NCI-H748 (cell line): ENCODE results near the gene HAGHL.
A peak's percentile ranks its signal among the peaks of the same experiment; 100 is the strongest.

ENCODE experiments used
- DNase-seq: peaks from one replicate; lab custom pipeline; 2025; ENCODE audit not compliant: unreplicated experiment; lab: John Stamatoyannopoulos, UW

The HAGHL gene

DNA sequence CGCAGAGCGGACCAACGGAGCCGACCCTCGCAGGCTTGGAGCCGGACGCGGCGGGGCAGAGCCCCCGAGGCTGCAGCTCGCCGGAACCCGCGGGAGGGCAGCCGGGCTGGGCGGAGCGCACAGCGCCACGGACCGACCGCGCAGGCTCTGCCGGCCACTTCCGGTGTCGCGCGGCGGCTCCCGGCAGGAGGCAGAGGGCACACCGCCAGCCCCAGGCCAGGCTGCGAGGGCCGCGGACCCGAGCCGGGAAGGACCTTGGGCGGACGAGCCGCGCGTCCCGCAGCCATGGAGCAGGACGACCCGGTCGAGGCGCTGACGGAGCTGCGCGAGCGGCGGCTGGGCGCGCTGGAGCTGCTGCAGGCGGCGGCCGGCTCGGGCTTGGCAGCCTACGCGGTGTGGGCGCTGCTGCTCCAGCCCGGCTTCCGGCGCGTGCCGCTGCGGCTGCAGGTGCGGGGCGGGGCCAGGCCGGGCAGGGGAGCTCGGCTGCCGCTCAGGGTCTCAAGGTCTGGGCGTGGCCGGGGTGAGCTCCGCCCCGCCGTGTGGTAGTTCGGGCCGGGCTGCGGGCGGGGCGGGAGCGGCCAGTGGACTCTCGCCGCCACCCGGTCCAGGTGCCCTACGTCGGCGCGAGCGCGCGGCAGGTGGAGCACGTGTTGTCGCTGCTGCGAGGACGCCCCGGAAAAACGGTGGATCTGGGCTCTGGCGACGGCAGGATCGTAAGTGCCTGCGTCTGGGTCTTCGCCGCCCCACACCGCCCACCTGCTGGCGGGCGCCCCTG lies 5.7 kb upstream of the HAGHL start, which contains the start of gene ANTKMT:
TSS of gene ANTKMT (plus strand) at position 157 of the 775 bp plus-strand sequence. CDS start at position 286, 129 bp downstream.
- peak; percentile 91 for DNase-seq

DNA sequence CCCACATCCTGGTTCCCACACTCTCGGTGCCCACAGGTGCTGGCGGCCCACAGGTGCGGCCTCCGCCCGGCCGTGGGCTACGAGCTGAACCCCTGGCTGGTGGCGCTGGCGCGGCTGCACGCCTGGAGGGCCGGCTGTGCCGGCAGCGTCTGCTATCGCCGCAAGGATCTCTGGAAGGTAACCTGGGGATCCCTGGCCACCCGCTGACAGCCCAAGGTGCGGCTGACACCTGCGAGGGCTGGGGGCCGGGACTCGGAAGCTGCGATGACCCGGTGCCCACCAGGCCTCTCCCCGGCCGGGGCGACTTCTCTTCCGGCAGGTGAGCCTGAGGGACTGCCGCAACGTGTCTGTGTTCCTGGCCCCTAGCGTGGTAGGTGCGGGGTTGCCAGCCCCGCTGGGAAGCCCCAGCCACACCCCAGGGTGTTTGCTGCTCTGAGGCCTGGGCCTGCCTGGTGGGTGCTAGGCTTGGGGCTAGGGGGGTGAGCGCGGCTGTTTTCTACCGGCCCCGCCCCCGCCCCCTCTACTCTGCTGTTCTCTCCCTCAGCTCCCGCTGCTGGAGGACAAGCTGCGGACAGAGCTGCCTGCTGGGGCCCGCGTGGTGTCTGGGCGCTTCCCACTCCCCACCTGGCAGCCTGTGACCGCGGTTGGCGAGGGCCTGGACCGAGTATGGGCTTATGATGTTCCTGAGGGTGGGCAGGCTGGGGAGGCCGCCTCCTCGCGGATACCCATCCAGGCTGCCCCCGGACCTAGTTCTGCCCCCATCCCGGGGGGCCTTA lies 5.0 kb upstream of the HAGHL start:
- DNase-seq = peak; percentile 23

DNA sequence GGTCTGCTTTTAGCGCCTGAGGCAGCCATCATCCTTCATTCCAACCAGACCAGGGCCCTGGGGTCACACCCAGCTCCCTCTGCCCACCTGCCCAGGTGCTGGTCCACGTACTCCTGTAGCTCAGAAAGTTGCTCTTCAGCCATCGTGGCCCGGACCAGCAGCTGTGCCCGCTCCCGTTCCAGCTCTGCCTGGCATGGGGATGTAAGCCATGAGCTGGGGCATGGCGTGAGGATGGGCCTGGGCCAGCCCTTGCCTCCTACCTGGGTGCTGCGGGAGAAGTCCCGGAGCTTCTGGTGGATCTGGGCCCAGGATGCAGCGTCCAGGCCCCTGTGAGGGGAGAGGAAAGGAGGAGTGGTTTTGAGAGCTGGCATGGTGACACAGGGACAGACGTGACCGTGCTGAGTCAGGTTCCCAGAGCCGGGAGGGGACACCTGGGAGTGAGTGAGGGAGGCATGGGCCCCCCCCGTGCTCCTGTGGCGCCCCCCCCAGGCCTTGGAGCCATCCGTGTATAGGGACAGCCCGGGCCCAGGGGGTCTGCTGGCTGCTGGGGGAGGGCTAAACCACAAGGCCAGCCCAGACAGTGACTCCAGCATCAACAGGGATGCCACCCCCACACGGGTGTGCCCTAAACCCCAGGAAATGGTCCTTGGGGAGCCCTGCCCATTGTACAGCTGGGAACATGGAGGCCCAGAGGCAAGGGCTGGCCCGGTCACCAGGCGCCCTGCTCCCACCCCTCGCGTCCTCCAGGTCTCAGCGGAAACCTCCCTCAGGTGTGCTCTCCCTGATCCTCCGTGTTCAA lies 3.9 kb upstream of the HAGHL start:
- no peak for DNase-seq

DNA sequence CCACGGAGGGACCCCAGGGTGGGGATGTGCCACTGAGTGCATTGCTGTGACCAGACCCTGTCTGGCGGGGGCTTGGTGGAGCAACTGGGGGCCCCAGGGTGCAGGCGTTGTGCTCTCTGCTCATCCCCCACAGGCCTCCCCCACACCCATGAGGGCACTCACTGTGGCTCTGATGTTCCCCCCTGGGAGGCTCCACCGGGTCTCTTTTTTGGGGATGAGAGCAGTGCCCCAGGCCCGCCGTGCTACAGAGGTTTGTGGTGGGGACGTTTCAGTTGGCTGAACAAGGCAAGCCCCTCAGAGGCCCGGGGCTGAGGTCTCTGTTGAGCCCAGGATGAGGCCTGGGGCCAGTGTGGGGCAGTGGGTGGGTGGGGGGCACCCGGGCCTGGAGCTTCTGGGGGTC lies 3.2 kb upstream of the HAGHL start:
- no peak for DNase-seq

DNA sequence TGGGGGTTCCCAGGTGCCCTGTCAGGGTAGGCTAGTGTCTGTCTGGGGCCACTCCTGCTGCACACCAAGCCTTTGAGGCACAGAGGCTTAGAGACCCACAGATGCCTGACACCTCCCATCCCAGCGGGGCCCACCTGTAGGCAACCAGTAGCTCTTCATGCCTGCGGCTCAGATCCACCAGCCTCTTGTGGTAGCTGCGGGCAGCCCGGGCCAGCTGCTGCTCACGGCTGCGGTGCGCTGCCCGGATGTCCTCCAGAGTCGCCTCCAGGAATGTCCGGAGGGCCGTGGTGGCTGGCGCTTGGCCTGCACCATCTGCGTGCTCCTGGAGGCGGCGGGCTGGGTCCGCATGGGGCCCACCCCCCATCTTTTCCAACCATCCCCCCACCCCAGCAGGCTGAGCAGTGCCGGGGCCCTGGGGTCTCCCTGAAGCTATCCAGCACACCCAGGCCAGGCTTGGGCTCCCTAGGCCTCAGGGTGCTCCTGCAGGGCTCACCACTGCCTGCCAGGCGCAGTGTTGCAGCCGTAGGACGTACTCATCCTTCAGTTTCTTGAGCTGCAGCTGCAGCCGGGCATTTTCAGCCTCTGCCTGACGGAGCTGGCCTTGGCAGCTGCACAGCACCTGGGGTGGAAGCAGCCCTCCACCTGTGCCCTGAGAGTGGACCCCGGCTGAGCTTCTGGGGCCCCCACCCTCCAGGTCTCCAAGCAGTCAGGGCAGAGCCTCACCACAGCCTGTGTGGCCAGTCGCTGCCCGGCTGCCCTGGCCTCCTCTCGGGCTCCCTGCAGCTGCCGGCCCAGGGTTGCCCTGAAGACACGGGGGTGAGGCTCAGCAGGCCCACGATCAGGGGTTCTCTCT lies 2.5 kb upstream of the HAGHL start:
- no peak for DNase-seq

DNA sequence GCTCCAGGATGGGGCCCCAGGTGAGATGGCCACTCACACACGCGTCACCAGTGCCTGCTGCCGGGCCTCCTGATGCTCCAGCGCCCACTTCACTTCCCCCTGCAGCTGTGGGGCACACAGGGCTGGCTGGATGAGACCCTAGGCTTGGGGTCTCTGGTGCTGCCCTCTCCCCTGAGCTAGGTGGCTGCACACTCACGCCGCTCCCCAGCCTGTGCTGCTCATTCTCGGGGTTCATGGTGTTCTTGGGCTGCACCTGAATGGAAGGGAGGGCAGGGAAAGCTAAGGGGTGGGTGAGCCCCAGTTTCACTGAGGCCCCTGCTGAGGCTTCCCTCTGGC lies 1.9 kb upstream of the HAGHL start:
- DNase-seq = no peak

DNA sequence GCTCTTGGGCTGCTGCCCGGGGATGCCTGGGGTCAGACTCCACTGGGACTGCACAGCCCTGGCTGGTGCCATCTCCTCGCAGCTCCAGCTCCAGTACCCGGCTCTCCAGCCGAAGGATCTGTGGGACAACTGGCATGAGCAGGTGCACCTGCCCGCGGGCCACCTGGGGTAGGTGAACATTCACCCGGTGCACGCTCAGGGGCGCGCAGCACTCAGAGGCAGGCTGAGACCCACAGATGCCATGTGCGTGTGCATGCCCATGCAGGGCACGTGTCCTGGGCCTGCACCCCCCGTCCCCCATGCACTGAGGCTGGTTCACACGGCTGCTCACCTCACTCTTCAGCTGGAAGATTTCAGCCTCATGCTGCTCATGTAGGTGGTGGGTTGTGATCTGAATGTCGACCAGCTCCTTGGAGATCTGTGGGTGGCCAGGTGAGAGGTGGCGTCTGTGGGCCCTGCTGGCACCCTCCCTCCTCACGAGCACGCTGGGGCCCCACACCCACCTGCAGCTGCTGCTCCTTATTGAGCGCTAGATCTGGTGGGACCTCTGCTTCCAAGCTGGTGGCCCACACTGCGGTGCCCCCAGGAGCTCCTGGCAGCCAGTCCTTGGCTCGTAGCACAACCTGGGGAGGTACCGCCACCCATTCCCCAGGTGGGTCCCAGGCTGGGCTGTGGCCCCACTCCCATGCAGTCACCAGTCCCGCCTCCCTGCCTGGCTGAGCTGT lies 1.3 kb upstream of the HAGHL start:
- no peak for DNase-seq

DNA sequence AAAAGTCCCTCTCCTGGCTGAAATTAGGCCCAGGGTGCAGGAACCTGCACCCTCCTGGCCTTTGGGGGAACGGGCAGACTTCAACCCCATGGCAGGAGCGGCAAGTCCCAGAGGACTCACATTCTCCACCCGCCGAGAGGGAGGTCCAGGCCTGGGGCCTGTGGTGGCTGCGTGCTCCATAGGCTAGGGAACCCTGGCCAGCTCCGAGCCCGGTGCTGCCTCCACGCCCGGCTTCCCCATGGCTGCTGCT lies 793 bp upstream of the HAGHL start:
- DNase-seq = no peak

DNA sequence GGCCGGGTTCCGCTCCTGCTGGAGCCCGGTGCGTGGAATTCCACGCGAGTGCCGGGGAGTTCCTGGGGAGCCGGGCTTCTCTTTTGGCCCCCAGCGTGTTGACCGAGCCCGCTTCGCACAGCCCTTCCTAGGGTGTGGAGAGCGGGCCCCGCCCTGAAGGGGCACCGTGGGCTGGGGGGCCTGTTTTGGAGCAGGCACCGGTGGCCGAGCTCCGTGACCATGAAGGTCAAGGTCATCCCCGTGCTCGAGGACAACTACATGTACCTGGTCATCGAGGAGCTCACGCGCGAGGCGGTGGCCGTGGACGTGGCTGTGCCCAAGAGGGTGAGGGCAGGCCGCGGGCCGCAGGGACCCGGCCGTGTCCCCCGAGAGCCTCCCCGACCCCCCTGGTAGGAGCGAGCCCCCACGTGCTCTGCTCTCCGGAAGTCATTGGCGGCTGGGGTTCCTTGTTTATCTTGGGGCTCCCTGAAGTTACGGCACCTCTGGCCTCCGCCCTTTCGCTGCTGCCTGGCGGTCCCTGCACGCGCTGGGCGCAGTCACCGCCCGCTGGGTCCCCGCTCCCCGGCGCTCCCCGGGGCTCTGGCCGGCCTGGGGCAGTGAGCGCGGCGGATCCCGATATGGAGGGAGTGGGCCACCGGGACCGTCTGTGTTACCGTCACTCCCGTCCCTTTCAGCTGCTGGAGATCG lies 528 bp downstream of the HAGHL start:
- no peak for DNase-seq

DNA sequence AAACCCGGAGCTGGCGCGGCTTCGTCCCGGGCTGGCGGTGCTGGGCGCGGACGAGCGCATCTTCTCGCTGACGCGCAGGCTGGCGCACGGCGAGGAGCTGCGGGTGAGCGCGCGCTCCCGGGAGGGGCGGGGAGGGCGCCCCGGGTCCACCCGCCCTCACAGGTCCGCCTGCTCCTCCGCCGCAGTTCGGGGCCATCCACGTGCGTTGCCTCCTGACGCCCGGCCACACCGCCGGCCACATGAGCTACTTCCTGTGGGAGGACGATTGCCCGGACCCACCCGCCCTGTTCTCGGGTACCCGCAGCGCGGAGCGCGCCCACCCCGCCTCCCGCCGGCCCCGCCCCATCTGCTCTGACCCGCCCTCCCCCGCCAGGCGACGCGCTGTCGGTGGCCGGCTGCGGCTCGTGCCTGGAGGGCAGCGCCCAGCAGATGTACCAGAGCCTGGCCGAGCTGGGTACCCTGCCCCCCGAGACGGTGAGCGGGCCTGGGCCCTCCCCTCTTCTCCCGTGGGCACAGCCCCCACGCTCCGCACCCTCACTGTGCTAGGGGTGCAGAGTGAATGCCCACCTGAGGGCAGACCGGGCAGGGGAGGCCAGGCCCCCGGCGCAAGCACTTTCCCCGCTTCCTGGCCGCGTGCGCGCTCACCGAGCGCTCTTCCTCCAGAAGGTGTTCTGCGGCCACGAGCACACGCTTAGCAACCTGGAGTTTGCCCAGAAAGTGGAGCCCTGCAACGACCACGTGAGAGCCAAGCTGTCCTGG lies 1.4 kb downstream of the HAGHL start:
- DNase-seq = peak; percentile 81

DNA sequence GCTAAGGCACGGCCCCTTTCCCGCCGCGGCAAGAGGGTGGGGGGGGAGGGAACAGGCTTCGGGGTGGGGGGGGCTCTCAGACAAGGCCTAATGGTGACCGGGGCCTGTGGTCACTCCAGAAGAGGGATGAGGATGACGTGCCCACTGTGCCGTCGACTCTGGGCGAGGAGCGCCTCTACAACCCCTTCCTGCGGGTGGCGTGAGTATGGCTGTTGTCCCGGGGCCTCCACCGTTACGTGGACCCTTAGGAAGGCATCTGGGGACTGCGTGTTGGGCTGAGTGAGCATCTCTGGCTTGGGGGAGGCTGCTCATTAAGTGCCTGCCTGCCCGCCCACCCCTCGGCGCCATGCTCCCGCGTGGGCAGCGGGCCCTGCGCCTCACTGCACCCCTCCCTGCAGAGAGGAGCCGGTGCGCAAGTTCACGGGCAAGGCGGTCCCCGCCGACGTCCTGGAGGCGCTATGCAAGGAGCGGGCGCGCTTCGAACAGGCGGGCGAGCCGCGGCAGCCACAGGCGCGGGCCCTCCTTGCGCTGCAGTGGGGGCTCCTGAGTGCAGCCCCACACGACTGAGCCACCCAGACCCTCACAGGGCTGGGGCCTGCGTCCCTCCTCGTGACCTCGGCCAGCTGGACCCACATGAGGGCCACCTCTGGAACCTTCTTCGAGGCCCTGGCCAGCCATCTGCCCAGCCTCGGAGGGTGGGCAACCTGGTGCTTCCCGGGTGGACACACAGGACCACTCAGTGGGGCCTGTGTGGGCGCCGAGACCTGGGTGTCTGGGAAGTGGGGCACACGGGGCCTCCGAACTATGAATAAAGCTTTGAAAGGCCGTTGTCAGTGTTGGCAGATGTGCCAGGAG lies 2.2 kb downstream of the HAGHL start:
- DNase-seq = no peak

DNA sequence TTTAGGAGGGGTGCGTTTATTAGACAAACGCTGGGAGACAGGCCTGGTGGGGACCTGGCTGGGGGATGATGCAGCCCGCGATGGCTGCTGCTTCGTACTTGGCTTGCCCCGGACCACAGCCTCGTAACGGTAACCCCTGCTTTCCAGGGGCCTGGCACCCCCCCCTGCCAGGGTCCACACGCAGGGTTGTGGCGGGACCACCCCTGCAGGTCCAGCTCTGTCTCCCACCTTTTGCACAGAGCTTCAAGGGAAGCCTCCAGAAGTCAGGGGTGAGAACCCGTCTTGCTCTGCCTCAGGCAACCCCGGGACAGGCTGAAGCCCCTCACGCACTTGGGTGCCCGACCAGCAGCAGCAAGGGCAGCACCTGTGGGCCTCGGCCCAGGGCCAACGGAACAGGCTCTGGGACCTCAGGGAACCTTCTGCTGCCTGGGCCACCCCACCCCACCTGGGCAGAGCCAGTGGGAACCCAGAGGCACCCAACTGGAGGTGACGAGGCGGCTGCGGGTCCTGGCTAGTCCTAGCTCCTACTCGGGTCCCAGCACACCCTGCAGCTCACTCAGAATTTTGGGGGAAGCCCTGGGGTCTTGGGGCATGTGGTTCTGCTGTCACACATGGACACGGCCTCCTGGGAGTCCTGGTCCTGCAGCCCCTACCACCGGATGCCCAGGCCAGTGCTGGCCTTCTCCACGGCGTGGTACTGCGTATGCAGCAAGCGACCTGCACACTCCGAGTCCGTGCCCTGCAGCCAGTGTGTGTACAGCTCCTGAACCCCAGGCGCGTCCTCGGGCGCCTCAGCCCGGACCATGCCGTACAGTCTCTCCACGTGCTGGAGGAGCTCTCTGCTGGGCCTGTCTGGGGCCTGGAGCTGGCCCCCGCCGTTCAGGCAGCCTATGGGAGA lies 3.1 kb downstream of the HAGHL start:
- DNase-seq = no peak

DNA sequence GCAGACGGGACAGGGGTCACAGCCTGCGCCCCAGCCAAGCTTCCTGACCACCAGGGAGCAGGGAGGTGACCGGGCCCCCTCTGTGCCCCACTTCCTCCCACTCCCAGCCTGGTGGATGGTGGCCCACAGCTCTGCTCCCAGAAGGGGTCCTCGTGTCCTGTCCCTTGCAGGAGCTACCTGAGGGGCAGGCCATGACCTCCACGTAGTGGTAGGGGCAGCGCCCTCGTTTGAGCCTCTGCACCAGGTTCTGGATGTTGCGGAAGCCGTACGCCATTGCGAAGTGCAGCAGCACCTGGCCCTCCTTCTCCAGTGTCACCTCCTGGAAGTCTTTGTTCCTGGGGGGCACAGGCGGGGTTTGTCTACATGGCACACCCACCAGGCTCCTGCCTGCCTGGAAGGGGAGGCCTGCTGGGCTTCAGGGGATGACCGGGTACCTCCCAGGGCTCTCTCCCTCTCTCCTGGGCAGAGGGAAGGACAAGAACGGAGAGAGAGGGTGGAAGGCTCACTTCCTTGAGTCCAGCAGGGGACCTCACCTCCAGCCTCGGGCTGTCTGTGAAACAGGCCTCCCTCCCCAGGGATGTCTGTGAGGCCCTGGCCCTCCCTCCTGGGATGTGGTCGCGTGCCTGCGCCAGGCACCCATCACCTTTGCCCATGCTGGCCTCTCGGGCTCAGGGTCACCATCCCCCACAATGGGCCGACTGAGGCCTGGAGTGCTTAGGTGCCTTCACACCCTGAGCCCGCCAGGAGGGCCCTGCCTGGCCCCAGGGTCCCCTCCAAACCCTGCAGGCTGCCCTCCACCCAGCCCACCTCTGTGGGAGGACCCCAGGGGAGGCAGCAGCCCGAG lies 4.0 kb downstream of the HAGHL start:
- no peak for DNase-seq

DNA sequence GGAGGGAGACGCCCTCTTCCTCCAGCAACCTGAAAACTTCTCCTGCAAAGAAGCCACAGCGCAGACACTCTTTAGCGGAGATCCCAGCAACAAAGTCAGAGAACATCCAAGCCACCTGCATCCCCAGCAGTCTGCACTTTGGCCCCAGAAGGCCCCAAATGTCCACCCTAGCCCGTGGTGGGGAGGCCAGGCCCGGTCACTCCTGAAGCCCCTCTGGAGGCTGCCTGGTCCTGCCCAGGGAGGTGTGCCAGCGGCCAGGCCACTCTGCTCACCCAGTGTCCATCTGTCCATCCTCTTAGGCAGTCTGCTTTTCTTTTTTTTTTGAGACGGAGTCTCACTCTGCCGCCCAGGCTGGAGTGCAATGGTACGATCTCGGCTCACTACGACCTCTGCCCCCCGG lies 5.4 kb downstream of the HAGHL start:
- DNase-seq = no peak

DNA sequence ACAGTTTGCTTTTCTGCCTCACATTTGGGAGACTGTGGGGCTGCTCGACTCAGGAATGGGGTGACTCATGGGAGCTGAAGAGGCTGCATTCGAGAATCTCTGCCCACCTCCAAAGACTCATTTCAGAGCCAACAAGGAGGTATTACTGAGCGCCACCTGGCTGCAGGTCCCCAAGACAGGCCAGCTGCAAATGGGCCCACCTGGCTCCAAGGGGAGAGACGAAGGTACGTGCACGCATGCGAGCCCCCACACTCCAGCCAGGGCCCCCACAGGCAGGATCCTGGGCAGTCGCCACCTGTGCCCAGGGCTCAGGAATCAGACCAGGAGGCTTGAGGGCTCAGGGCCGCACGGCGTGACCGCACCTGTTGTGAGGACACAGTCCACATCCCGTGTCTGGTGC lies 6.0 kb downstream of the HAGHL start:
- DNase-seq = no peak
